GM19452 (cell line): ENCODE data around the gene TMSB4X.
"Not testable (repeated sequence)": the region's sequence is repeated elsewhere in the genome, so short reads cannot be mapped to it uniquely, and the experiment has no call there.

Experiments
- ATAC-seq: cut with Tn5 transposase; IDR thresholded peaks from one replicate; pipeline ENCODE4 v1.9.1; 2021; ENCODE audit not compliant: unreplicated experiment

Gene TMSB4X

GRCh38 chrX:12994321-12994720 is 19.4 kb downstream of the TMSB4X start:
- ATAC-seq: no peak

DNA sequence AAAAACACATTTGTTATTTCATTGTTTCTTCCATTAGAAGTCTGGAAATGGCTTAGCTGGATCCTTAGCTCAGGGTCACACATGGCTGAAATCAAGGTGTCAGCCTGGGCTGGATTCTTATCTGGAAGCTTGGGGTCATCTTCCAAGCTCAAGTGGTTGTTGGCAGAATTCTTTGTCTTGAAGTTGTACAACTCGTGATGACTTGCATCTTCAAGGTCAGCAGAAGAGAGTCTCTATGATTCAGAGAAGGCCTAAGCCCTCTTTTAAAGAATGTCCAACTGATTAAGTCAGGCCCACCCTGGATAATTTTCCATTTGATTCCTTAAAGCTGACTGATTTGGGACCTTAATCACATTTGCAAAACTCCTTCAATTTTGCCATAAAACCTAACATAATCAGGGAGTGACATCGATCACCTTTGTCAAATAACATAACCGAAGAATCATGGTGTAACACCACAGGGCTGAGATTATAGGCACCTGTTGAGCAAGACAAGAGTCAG is 22.1 kb downstream of the TMSB4X start:
- ATAC-seq: no peak

GRCh38 chrX:12997906-12998687 is 23.2 kb downstream of the TMSB4X start:
- no peak for ATAC-seq

DNA sequence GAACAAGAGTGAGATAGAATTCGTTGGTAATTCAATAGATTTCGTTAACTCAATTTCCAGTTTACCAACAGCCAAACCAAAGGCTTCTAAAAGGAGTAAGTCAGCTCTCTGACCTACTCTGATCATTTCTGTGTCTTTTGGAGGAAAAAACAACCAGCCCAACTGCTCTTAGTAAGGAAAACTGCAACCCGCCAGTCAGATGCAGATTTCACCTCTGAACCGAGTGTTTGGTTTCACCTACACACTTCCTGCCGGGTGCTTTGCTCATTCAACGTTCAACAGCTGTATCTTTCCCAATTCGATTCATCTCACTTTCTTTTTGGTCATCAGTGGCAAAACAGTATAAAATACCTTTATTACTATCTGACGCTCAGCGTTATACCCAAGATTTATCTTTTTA is 24.5 kb downstream of the TMSB4X start:
- ATAC-seq: no peak

DNA sequence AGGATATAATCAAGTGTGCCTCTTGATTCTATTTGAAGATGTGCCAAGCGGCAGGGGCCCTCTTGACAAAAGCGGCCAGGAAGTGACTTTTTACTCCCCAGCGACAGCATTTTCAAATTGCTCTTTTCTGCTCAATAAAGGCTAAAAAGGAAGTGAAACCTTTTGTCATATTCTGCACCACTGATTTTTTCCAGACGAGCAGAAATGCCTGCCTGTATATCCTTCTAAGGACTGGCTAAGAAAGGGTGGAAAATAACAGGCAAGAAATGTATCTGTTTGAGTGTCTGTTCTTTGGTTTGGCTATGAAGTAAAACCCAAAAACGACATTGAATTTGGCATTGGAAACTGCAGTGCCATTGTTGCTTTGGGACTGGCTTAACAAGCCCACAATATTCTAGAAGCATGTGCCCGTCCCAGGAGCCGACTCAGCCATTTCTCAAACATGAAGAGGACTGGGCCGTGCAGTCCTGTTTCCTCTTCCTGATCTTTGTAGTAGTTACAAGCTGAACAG is 25.4 kb downstream of the TMSB4X start:
- ATAC-seq: peak; percentile 39

GRCh38 chrX:13001097-13001496 is 26.2 kb downstream of the TMSB4X start:
- ATAC-seq: no peak

- no peak for ATAC-seq
Observed at GRCh38 chrX:13001961-13002671, 27.2 kb downstream of the TMSB4X start.

GRCh38 chrX:13005661-13006473 is 31.0 kb downstream of the TMSB4X start:
- peak; percentile 50 for ATAC-seq

DNA sequence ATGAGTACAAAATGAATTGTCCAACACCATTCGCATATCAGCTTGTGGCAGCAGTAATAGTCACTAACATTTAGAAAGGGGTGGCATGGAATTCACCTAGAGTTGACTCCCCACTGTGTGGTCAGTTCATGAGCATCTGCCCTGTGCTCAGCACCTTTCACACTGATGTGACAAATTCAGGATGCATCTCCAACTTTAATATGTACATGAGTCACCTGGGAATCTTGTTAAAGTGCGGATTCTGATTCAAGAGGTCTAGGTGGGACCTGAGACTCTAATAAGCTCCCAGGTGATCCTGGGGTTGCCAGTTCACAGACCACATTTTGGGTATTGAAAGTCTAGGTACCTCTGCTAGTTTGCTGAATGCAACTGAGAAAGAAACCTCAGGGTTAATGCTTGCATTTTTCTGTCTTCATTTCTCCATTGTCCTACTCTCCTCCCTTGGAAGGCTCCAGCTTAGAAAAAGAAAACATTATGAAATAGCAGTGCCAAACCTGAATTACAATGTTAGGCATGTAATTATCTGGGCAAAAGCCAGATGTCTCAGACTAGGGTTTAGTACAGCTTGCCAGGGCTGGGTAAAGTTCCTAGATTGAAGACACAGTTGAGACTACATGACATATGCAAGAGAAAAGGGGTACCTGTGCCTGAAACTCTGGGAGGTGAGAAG is 32.7 kb downstream of the TMSB4X start:
- ATAC-seq: no peak

DNA sequence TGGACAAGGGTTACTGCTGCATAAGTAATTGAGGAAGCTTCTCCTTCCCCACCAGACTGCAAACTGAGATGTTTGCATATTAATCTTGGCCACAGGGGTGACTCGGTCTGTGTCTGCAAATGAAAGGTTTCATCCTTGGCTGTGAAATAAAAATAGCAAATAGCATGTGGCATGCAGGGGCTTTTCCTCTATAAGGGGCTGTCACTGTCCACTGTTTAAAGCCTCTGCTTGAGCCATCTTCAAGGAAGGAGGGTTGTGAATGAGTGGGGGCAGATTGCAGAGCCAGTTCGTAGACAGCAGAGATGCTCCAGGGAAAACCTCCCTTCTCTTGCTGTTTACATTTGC is 33.3 kb downstream of the TMSB4X start:
- ATAC-seq: no peak

GRCh38 chrX:13008851-13009250 is 33.9 kb downstream of the TMSB4X start:
- no peak for ATAC-seq

DNA sequence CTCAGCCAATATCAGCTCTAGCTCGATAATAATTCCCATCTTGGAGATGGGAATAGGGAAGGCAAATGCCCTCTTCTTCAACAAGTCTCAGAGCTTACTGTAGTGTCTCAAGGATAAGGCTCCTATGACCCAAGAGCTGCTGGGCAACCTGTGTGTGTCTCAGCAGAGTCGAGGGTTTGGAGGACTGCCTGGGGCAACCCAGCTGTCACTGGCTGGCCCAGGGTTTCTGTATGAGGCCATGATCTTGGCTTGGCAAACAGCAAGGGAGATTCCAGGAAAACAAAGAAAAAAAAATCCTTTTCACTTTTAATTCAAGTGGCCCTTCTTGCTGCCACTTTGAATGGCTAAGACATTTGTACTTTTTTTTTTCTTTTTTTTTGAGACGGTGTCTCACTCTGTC is 34.4 kb downstream of the TMSB4X start:
- no peak for ATAC-seq

GRCh38 chrX:13009844-13010243 is 34.9 kb downstream of the TMSB4X start:
- ATAC-seq: no peak

GRCh38 chrX:13010546-13010945 is 35.6 kb downstream of the TMSB4X start:
- ATAC-seq: no peak

GRCh38 chrX:13013363-13014110 is 38.6 kb downstream of the TMSB4X start:
- ATAC-seq: peak; percentile 83

DNA sequence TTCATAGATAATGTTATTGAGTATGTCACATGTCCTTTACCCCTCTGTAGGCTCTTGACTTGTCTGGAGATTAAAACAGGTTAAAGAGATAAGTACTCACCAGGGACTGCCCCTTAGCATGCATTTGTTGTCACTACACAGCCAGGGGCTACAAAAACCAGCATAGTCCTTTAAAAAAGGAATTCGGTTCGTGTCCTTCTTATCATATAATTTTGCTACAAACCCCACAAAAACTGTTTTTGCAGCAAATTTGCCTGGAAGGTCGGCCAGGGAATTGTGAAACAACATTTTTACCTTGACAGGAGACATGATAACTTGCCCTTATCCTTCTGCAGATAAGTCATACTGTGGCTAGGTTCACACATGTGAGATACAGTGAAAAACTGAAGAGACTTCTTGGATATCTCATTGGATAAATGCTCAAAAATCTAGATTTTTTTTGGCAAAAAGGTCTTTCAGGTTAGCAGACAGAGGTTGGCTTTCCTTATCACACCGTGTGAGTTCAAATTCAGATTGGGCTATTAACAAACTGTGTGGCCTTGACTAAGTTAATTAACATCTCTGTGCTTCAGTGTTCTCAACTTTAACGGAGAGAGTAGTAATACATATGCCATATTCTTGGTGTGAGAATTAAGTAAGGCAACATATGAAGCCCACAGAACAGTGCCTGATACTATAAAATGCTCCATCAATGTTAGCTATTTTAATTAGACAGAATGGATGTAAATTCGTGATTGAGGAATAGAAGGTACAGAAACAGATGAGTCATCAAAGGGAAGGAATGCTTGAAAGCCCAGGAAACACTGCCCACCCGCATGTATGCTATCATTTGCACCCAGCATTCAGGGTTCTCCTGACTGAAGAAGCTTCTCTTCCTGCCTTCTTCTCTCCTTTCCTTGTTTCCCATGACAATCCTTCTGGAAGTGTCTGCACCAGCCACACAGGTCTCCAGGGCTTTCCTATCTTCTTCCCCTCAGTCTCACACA is 39.5 kb downstream of the TMSB4X start:
- ATAC-seq: peak; percentile 27

GRCh38 chrX:13015536-13016236 is 40.8 kb downstream of the TMSB4X start:
- ATAC-seq: no peak

DNA sequence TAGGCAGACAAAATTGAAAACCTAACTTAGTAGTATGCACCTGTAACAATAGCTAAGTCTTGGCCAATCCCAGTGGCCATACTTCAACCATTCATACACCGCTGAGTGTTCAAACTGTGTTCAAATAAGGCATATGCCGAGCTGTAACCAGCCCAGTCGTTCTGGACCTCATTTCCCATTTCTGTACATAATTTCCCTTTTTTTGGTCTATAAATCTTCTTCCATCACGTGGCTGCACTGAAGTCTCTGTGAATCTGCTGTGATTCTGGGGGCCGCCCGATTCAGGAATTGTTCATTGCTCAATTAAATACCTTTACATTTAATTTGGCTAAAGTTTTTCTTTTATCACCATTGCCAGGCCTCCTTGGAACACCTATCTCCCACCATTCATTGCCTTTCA is 41.8 kb downstream of the TMSB4X start:
- ATAC-seq: not testable (repeated sequence)
